PFSK-1 (cell line): ENCODE results near the gene PKP1.

Experiments used
- POLR2AphosphoS5 ChIP-seq: IDR thresholded peaks from 2 replicates; pipeline ENCODE4 v1.6.1; 2012; ENCODE audit warnings: low read depth, mild to moderate bottlenecking, control low read depth, low read length, moderate library complexity
- SIN3A ChIP-seq: IDR thresholded peaks from 2 replicates; pipeline ENCODE4 v1.6.1; 2012; ENCODE audit warnings: mild to moderate bottlenecking, low read length, moderate library complexity, borderline replicate concordance; ENCODE audit not compliant: insufficient read depth
- TF ChIP-seq, protein P1 (sequence below), 2 experiments: IDR thresholded peaks; 2 replicates each; pipeline versions ENCODE4 v1.6.1 to v1.8.0; 2011 to 2012; ENCODE audit warnings: low read depth in 2 of 2, low read length in 2 of 2, control low read depth in 1 of 2, inconsistent platforms in 1 of 2, mild to moderate bottlenecking in 1 of 2, moderate library complexity in 1 of 2; ENCODE audit not compliant: insufficient read depth in 1 of 2

DNA sequence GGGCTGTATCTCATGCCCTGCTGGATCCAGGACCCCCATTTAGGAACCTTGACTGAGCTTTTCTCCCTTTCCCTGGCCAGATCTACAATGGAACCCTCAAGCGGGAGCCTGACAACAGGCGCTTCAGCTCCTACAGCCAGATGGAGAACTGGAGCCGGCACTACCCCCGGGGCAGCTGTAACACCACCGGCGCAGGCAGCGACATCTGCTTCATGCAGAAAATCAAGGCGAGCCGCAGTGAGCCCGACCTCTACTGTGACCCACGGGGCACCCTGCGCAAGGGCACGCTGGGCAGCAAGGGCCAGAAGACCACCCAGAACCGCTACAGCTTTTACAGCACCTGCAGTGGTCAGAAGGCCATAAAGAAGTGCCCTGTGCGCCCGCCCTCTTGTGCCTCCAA, 29.8 kb downstream of the PKP1 start:
- TF ChIP-seq POLR2AphosphoS5, result no peak
- TF ChIP-seq, protein P1, sequence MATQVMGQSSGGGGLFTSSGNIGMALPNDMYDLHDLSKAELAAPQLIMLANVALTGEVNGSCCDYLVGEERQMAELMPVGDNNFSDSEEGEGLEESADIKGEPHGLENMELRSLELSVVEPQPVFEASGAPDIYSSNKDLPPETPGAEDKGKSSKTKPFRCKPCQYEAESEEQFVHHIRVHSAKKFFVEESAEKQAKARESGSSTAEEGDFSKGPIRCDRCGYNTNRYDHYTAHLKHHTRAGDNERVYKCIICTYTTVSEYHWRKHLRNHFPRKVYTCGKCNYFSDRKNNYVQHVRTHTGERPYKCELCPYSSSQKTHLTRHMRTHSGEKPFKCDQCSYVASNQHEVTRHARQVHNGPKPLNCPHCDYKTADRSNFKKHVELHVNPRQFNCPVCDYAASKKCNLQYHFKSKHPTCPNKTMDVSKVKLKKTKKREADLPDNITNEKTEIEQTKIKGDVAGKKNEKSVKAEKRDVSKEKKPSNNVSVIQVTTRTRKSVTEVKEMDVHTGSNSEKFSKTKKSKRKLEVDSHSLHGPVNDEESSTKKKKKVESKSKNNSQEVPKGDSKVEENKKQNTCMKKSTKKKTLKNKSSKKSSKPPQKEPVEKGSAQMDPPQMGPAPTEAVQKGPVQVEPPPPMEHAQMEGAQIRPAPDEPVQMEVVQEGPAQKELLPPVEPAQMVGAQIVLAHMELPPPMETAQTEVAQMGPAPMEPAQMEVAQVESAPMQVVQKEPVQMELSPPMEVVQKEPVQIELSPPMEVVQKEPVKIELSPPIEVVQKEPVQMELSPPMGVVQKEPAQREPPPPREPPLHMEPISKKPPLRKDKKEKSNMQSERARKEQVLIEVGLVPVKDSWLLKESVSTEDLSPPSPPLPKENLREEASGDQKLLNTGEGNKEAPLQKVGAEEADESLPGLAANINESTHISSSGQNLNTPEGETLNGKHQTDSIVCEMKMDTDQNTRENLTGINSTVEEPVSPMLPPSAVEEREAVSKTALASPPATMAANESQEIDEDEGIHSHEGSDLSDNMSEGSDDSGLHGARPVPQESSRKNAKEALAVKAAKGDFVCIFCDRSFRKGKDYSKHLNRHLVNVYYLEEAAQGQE (IDR thresholded peaks at IDR 0.05; ENCODE audit: insufficient read depth in 1 of 2, low read depth in 2 of 2, low read length in 2 of 2), result no peak
- TF ChIP-seq SIN3A, result no peak
